MM.1S (cell line): ENCODE results near the gene STS.

Source experiments
- DNase-seq: peaks from one replicate; pipeline ENCODE4 v3.0.0-alpha.2; 2015
- H2AFZ ChIP-seq: fragments of 300-600 bp; sonication (generic); 2 replicates; pipeline ENCODE4 v1.6.0; 2016; ENCODE audit warnings: antibody characterized with exemption, low read length
- H3F3A ChIP-seq: fragments of 300-600 bp; sonication (generic); 2 replicates; pipeline ENCODE4 v1.6.1; 2016; ENCODE audit warnings: mild to moderate bottlenecking, antibody characterized with exemption, low read length, moderate library complexity, mixed read lengths; ENCODE audit not compliant: insufficient read depth
- H3K27ac ChIP-seq: fragments of 300-600 bp; sonication (generic); 2 replicates; pipeline ENCODE4 v1.5.1; 2016; ENCODE audit warnings: mild to moderate bottlenecking, low read length
- H3K27me3 ChIP-seq: fragments of 300-600 bp; sonication (generic); replicated peaks from 2 replicates; pipeline ENCODE4 v1.6.0; 2016; ENCODE audit warnings: low read length; ENCODE audit not compliant: insufficient read depth
- H3K36me3 ChIP-seq: fragments of 300-600 bp; sonication (generic); replicated peaks from 2 replicates; pipeline ENCODE4 v1.6.1; 2016; ENCODE audit warnings: mild to moderate bottlenecking, low read length, mixed read lengths; ENCODE audit not compliant: insufficient read depth
- H3K4me1 ChIP-seq: fragments of 300-600 bp; sonication (generic); 2 replicates; pipeline ENCODE4 v1.6.1; 2016; ENCODE audit warnings: low read length, mixed read lengths
- H3K4me2 ChIP-seq: fragments of 300-600 bp; sonication (generic); 2 replicates; pipeline ENCODE4 v1.6.0; 2016; ENCODE audit warnings: low read depth, low read length
- H3K4me3 ChIP-seq: fragments of 300-600 bp; sonication (generic); 2 replicates; pipeline ENCODE4 v1.5.1; 2016; ENCODE audit warnings: low read length, mixed read lengths
- H3K79me2 ChIP-seq: fragments of 300-600 bp; sonication (generic); 2 replicates; pipeline ENCODE4 v1.6.1; 2016; ENCODE audit warnings: mixed run types, low read length, mixed read lengths
- H3K9ac ChIP-seq: fragments of 300-600 bp; sonication (generic); 2 replicates; pipeline ENCODE4 v1.6.1; 2016; ENCODE audit warnings: low read length, mixed read lengths
- H3K9me2 ChIP-seq: fragments of 300-600 bp; sonication (generic); replicated peaks from 2 replicates; pipeline ENCODE4 v1.6.1; 2016; ENCODE audit warnings: mild to moderate bottlenecking, low read length, mixed read lengths; ENCODE audit not compliant: insufficient read depth
- H3K9me3 ChIP-seq: fragments of 300-600 bp; sonication (generic); replicated peaks from 2 replicates; pipeline ENCODE4 v1.6.1; 2016; ENCODE audit warnings: mild to moderate bottlenecking, low read length, mixed read lengths; ENCODE audit not compliant: insufficient read depth
- H4K20me1 ChIP-seq: fragments of 300-600 bp; sonication (generic); 2 replicates; pipeline ENCODE4 v1.6.1; 2016; ENCODE audit warnings: mild to moderate bottlenecking, low read length, moderate library complexity, mixed read lengths; ENCODE audit not compliant: insufficient read depth
- CTCF ChIP-seq: fragments of 300-600 bp; sonication (generic); IDR thresholded peaks from 2 replicates; pipeline ENCODE4 v1.5.1; 2016; ENCODE audit warnings: antibody characterized with exemption, low read length, mixed read lengths
- EZH2 ChIP-seq: fragments of 300-600 bp; sonication (generic); optimal IDR thresholded peaks from 2 replicates; pipeline ENCODE3; 2017; ENCODE audit warnings: low read depth, mild to moderate bottlenecking, antibody characterized with exemption, low read length, mixed read lengths
- EZH2phosphoT487 ChIP-seq: fragments of 300-600 bp; sonication (generic); IDR thresholded peaks from 2 replicates; pipeline ENCODE4 v1.6.1; 2018; ENCODE audit warnings: antibody characterized with exemption, low read length

STS gene

DNA sequence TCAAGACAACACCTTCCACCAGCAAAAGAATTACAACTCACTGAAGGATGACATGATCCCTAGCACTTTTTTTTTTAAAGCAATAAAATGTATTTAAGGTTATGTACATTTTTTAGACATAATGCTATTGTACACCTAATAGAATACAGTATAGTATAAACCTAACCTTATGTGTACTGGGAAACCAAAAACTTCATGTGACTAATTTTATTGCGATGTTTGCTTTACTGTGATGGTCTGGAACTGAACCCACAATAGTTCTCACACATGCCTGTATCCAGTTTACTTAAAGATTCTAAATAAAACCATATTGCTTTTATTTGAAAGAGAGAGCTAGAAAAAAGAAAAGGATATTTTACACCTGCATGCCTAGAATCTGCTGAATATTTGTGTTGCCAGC is 4.4 kb upstream of the STS start:
- Histone ChIP-seq H3K9me2 (no peaks in the 10 kb centered on the region), H4K20me1 (no peaks in the 10 kb centered on the region), H2AFZ (no peak overlapping the region), H3K79me2 (peaks cover 41% of the 10 kb centered on the region), H3K4me3 (no peak overlapping the region), H3K36me3 (no peaks in the 10 kb centered on the region), H3K27ac (no peak overlapping the region), H3K4me2 (no peak overlapping the region), H3K9ac (no peak overlapping the region), H3F3A (no peaks in the 10 kb centered on the region), H3K27me3 (no peaks in the 10 kb centered on the region), H3K4me1 (no peaks in the 10 kb centered on the region), H3K9me3 (no peaks in the 10 kb centered on the region)
- no peak for DNase-seq
- TF ChIP-seq EZH2phosphoT487 (no peak), EZH2 (no peak), CTCF (no peak)

DNA sequence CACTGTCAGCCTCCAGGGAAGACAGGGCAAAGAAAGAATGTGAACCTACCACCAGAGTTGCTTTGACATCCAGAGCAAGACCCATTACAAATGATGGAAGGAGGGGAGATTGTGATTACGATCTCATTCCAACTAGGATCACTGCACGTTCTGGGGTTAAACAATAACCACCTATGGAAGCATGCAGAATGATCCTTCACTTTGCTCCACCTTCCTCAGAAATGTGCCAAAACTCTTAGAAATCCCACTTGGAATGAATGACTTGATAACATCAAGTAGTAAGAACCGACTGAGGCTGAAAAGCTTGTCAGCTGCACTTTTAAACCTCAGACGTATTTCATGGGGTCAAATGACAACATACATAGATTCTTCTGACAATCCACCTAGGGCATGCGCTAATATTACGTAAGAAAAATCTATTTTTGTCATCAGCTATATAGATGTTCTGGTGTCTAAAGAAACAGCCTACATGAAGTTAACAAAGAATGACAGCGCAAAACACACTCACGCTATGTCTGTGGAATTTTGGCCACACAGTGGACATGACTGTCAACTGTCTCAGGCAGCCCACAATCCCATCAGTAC is 3.5 kb upstream of the STS start:
- no peak for DNase-seq
- Histone ChIP-seq H3K36me3 (no peaks in the 10 kb centered on the region), H3K4me2 (no peak overlapping the region), H4K20me1 (no peaks in the 10 kb centered on the region), H2AFZ (no peak overlapping the region), H3K9ac (no peak overlapping the region), H3K4me1 (0 out of 2 replicates have a peak, but pooled peaks cover 3% of the 10 kb centered on the region), H3K4me3 (no peak overlapping the region), H3K27ac (no peak overlapping the region), H3K27me3 (no peaks in the 10 kb centered on the region), H3K9me2 (no peaks in the 10 kb centered on the region), H3K9me3 (no peaks in the 10 kb centered on the region), H3K79me2 (peaks cover 41% of the 10 kb centered on the region), H3F3A (no peaks in the 10 kb centered on the region)
- TF ChIP-seq EZH2 = no peak
- TF ChIP-seq CTCF = no peak
- no peak for TF ChIP-seq EZH2phosphoT487

DNA sequence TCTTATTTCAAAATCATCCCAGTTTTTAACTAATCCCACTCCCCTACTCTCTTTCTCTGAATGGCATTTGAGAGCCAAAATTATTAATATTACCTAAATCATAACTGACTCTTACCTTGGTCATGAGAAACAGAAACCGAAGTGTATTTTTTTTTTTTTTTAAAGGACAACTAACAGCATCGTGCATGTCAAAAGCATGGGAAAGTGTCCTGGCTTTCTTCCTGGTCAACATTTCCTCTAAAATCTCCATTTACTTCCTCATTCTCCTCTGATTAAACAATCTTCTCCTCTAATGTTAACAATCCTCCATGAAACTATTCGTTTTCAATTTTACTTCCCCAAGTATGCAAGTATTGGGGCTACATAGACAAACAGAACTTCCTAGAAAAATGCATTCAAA is 2.1 kb upstream of the STS start:
- H3K36me3 ChIP-seq = no peaks in the 10 kb centered on the region
- no peaks in the 10 kb centered on the region for H3K9me2 ChIP-seq
- no peaks in the 10 kb centered on the region for H3K9me3 ChIP-seq
- TF ChIP-seq EZH2phosphoT487 = no peak
- TF ChIP-seq EZH2 = no peak
- TF ChIP-seq CTCF = no peak
- H4K20me1 ChIP-seq = no peaks in the 10 kb centered on the region
- H3K27ac ChIP-seq = no peak overlapping the region
- H3K4me3 ChIP-seq = no peak overlapping the region
- H3F3A ChIP-seq = no peaks in the 10 kb centered on the region
- H3K79me2 ChIP-seq = peaks cover 36% of the 10 kb centered on the region
- no peak overlapping the region for H3K9ac ChIP-seq
- no peak for DNase-seq
- H3K4me1 ChIP-seq = 0 out of 2 replicates have a peak, but pooled peaks cover 3% of the 10 kb centered on the region
- H2AFZ ChIP-seq = no peak overlapping the region
- H3K4me2 ChIP-seq = no peak overlapping the region
- H3K27me3 ChIP-seq = no peaks in the 10 kb centered on the region
